ENCODE data around the gene SPOCK2.
A peak's percentile ranks its signal among the peaks of the same experiment; 100 is the strongest.

The SPOCK2 gene

GRCh38 chr10:72088889-72089575 lies 681 bp upstream of the SPOCK2 start (continued):
- no peak for TF ChIP-seq ZBTB11 (tag by site-specific recombination; conservative IDR thresholded peaks at IDR 0.05; ENCODE audit: low read depth)
- TF ChIP-seq ZNF341 (tag by site-specific recombination; IDR thresholded peaks at IDR 0.05; ENCODE audit: low read depth) = peak; percentile 64

GRCh38 chr10:72087392-72087968 lies 871 bp downstream of the SPOCK2 start:
- H3K9me3 ChIP-seq (ENCODE audit: control insufficient read depth, insufficient read depth, low read depth, low read length) = no peaks in the 10 kb centered on the region
- H3K4me3 ChIP-seq (ENCODE audit: low read depth, low read length) = no peak overlapping the region
- no peak for TF ChIP-seq MYNN (tag by site-specific recombination; IDR thresholded peaks at IDR 0.05; ENCODE audit: borderline replicate concordance)
- TF ChIP-seq ZNF366 (tag by site-specific recombination; conservative IDR thresholded peaks at IDR 0.05) = no peak
- TF ChIP-seq HOXD13 (CRISPR knock-in tag; IDR thresholded peaks at IDR 0.05; ENCODE audit: borderline replicate concordance) = no peak
- no peak for TF ChIP-seq ZNF169 (tag by site-specific recombination; IDR thresholded peaks at IDR 0.05)
- no peak for TF ChIP-seq ZNF629 (tag by site-specific recombination; IDR thresholded peaks at IDR 0.05)
- no peak for TF ChIP-seq ZNF362 (tag by site-specific recombination; IDR thresholded peaks at IDR 0.05)
- TF ChIP-seq KLF1 (tag by site-specific recombination; IDR thresholded peaks at IDR 0.05) = no peak
- no peak for TF ChIP-seq ZBTB48 (tag by site-specific recombination; IDR thresholded peaks at IDR 0.05)
- no peak for TF ChIP-seq ZNF654 (tag by site-specific recombination; IDR thresholded peaks at IDR 0.05; ENCODE audit: low read depth)
- no peak for TF ChIP-seq SP2 (tag by site-specific recombination; IDR thresholded peaks at IDR 0.05)
- TF ChIP-seq GLI2 (tag by site-specific recombination; IDR thresholded peaks at IDR 0.05; ENCODE audit: borderline replicate concordance, low read depth) = no peak
- TF ChIP-seq ZBTB1 (tag by site-specific recombination; IDR thresholded peaks at IDR 0.05) = no peak
- TF ChIP-seq ZNF626 (tag by site-specific recombination; IDR thresholded peaks at IDR 0.05) = no peak
- no peak for TF ChIP-seq ZNF580 (tag by site-specific recombination; IDR thresholded peaks at IDR 0.05)
- TF ChIP-seq, protein P1, sequence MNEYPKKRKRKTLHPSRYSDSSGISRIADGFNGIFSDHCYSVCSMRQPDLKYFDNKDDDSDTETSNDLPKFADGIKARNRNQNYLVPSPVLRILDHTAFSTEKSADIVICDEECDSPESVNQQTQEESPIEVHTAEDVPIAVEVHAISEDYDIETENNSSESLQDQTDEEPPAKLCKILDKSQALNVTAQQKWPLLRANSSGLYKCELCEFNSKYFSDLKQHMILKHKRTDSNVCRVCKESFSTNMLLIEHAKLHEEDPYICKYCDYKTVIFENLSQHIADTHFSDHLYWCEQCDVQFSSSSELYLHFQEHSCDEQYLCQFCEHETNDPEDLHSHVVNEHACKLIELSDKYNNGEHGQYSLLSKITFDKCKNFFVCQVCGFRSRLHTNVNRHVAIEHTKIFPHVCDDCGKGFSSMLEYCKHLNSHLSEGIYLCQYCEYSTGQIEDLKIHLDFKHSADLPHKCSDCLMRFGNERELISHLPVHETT (tag by site-specific recombination; IDR thresholded peaks at IDR 0.05) = no peak
- H3K27ac ChIP-seq (ENCODE audit: extremely low read depth, low read depth, low read length) = no peak overlapping the region
- ChIA-PET POLR2A (no interaction called here), CTCF (no interaction called here)
- peaks cover 8% of the 10 kb centered on the region for H3K4me1 ChIP-seq (ENCODE audit: control insufficient read depth, insufficient read depth, low read length)
- H3K36me3 ChIP-seq (ENCODE audit: control insufficient read depth in 2 of 2, insufficient read depth in 1 of 2, low read length in 2 of 2) = no peaks in the 10 kb centered on the region
